T-helper 2 cell treated with Interferon-gamma antibody and Interleukin-4, amounts not matched to agents 5 μg/mL and 100 μg/mL, for 36 hours (primary cell): Measurements from ENCODE around the gene CDIP1.
A peak's percentile ranks its signal among the peaks of the same experiment; 100 is the strongest.

Source experiments
- DNase-seq: peaks from one replicate; pipeline ENCODE4 v3.0.0; 2021; ENCODE audit warnings: low spot score
- H3K27ac Mint-ChIP-seq: one replicate; pipeline ENCODE4 v1.8.0; 2021; ENCODE audit warnings: mild to moderate bottlenecking, mixed read lengths
- H3K27me3 Mint-ChIP-seq: one replicate; pipeline ENCODE4 v1.8.0; 2021; ENCODE audit warnings: low read depth, mixed read lengths
- H3K36me3 Mint-ChIP-seq: one replicate; pipeline ENCODE4 v1.8.0; 2021; ENCODE audit warnings: low read depth, mixed read lengths
- H3K4me1 Mint-ChIP-seq: one replicate; pipeline ENCODE4 v1.8.0; 2021; ENCODE audit warnings: low read depth, mixed read lengths
- H3K4me3 Mint-ChIP-seq: one replicate; pipeline ENCODE4 v1.8.0; 2022; ENCODE audit warnings: mild to moderate bottlenecking, moderate library complexity, mixed read lengths
- H3K9me3 Mint-ChIP-seq: one replicate; pipeline ENCODE4 v1.8.0; 2021; ENCODE audit warnings: mixed read lengths

CDIP1 gene

DNA sequence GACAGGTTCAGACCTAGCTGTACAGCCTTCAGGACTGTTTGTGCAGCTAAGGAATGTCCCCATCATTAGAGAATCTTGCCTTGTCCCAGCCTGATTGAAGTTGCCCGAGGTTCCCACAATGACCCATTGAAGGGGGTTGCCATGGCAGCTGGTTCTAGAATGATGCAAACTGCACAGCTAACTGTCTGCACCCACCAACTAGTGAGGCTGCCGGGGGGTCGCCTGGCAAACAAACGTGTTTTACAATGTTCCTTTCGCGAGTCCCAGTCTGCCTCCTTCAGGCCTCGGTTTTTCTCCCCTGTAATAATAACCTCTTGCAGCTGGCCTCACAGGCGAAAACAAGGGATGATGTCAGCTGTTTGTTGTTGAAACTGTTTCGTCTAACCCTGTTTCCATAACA lies 23.0 kb upstream of the CDIP1 start:
- peaks cover 4% of the 10 kb centered on the region for H3K27me3 Mint-ChIP-seq
- no peak for DNase-seq
- no peaks in the 10 kb centered on the region for H3K9me3 Mint-ChIP-seq
- no peaks in the 10 kb centered on the region for H3K36me3 Mint-ChIP-seq
- H3K4me3 Mint-ChIP-seq = no peak overlapping the region
- no peak overlapping the region for H3K27ac Mint-ChIP-seq
- peaks cover 4% of the 10 kb centered on the region for H3K4me1 Mint-ChIP-seq

DNA sequence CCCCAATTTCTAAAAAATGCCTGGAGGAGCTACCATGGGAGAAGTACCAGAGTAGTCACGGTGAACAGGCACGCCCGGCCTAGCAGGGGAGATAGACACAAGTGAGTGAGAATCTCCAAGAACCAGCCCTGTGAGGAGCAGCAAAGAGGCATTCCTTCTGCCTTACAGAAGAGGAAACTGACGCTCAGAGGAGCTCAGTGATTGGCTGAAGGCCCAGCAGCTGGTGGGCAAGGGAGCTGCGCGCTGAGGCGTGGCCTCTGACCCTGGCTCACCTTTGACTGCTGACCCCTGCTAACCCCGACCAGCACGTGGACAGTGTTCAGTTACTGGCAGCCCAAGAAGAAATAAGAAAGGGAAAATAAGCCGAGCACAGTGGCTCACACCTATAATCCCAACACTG lies 19.4 kb upstream of the CDIP1 start:
- Mint-ChIP-seq H3K27me3 (peaks cover 5% of the 10 kb centered on the region), H3K36me3 (no peaks in the 10 kb centered on the region), H3K27ac (no peak overlapping the region), H3K9me3 (no peaks in the 10 kb centered on the region), H3K4me3 (no peak overlapping the region), H3K4me1 (no peaks in the 10 kb centered on the region)
- DNase-seq = no peak

DNA sequence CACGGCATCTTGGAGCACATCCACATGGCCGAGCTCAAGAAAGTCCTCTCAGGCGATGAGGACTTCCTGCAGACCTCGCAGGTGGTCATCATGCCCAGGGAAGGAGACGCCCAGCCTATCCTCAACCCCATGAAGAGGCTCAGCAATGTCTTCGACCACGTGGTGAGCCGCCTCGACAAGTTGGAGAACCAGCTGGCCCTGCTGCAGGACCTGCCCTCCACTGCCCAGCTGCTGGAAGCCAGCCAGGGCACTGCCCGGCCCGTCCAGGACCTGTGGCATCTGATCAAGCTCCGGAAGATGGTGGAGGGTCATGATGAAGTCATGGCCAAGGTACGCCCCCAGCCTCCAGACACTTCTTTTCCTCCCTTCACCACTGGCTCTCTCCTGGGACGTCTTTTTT lies 18.0 kb upstream of the CDIP1 start:
- no peaks in the 10 kb centered on the region for H3K9me3 Mint-ChIP-seq
- no peak overlapping the region for H3K4me3 Mint-ChIP-seq
- no peaks in the 10 kb centered on the region for H3K4me1 Mint-ChIP-seq
- H3K36me3 Mint-ChIP-seq = no peaks in the 10 kb centered on the region
- DNase-seq = no peak
- no peak overlapping the region for H3K27ac Mint-ChIP-seq
- peaks cover 8% of the 10 kb centered on the region for H3K27me3 Mint-ChIP-seq

- Mint-ChIP-seq H3K27ac (no peak within 1 kb of the TSS), H3K9me3 (no peaks in the 10 kb centered on the region), H3K27me3 (peaks cover 8% of the 10 kb centered on the region), H3K36me3 (no peaks in the 10 kb centered on the region), H3K4me1 (no peaks in the 10 kb centered on the region), H3K4me3 (no peak within 1 kb of the TSS)
- no peak for DNase-seq
Measured at GRCh38 chr16:4556112-4556511, 17.5 kb upstream of the CDIP1 start, which contains the start of gene C16orf96. C16orf96 (plus strand) TSS chr16:4556340; CDS start chr16:4556490, 150 bp downstream.

DNA sequence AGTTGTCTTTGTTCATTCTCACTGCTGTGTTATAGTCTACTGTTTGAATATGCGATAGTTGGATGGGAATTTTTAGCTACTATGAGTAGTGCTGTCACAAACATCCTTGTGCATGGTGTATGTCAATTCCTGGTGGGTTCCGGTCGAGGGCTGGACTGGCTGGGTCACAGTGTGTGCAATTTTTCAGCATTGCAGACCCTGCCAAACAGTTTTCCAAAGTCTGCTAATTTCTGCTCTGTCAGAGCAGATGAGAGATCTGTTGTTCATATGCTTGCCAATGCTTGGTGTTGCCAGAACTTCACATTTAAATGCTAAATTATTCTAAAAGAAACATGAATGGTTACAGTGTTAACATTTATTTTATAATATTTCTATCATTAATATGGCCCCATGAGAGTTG lies 14.0 kb upstream of the CDIP1 start:
- Mint-ChIP-seq H3K4me1 (peaks cover 9% of the 10 kb centered on the region), H3K9me3 (no peaks in the 10 kb centered on the region), H3K27me3 (peaks cover 11% of the 10 kb centered on the region), H3K27ac (no peak overlapping the region), H3K36me3 (no peaks in the 10 kb centered on the region), H3K4me3 (no peak overlapping the region)
- no peak for DNase-seq

DNA sequence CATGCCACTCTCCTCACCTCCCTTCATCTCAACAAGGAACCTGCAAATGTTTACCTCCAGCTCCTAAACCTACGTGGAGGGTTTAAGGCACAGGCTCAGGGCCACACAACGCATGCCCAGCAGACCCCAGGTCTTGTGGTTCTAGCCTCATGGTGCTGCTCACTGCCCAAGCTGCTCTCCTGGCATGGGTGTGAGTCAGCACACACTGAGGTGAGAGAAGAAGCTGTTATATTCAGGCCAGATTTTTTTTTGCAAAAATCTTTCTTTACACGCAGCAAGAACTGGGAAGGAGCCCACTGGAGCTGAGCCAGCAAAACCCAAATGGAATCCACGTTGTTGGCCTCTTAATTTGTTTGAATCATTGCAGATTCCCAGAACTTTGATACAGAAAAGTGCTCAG lies 12.0 kb upstream of the CDIP1 start:
- H3K9me3 Mint-ChIP-seq = no peaks in the 10 kb centered on the region
- H3K27ac Mint-ChIP-seq = peak overlapping the region; percentile 50
- no peak for DNase-seq
- H3K4me3 Mint-ChIP-seq = no peak overlapping the region
- H3K4me1 Mint-ChIP-seq = peaks cover 10% of the 10 kb centered on the region
- no peaks in the 10 kb centered on the region for H3K36me3 Mint-ChIP-seq
- H3K27me3 Mint-ChIP-seq = peaks cover 8% of the 10 kb centered on the region

GRCh38 chr16:4548124-4548523 lies 9.6 kb upstream of the CDIP1 start:
- H3K4me3 Mint-ChIP-seq = no peak overlapping the region
- H3K36me3 Mint-ChIP-seq = no peaks in the 10 kb centered on the region
- peaks cover 10% of the 10 kb centered on the region for H3K4me1 Mint-ChIP-seq
- no peak for DNase-seq
- H3K9me3 Mint-ChIP-seq = no peaks in the 10 kb centered on the region
- H3K27me3 Mint-ChIP-seq = peaks cover 8% of the 10 kb centered on the region
- no peak overlapping the region for H3K27ac Mint-ChIP-seq

GRCh38 chr16:4544473-4544872 lies 5.9 kb upstream of the CDIP1 start:
- Mint-ChIP-seq H3K4me3 (no peak overlapping the region), H3K27me3 (peaks cover 2% of the 10 kb centered on the region), H3K27ac (no peak overlapping the region), H3K4me1 (peaks cover 7% of the 10 kb centered on the region), H3K9me3 (peaks cover 8% of the 10 kb centered on the region), H3K36me3 (peaks cover 5% of the 10 kb centered on the region)
- no peak for DNase-seq

DNA sequence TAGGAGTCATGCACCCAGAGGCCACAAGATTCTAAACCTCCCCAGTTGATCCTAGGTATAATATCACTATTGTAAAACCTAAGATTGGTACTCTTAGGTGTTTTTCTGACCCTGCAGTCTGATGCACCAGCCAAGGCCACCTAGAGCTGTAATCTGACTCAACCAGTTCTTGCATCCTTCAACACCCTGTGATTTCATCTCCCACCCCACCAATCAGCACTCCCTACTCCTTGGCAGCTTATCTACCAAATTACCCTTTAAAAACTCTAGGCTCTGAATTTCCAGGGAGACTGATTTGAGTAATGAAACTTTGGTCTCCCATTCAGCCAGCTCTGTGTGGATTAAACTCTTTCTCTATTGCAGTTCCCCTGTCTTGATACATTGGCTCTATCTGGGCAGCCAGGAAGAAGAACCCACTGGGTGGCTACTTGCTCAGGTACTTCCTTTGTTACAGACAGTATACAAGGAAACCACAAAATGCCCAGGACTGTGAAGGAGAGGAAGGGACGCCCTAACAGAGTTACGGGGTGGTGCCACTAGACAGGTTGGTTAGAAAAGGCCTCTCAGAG lies 1.2 kb upstream of the CDIP1 start:
- Mint-ChIP-seq H3K4me1 (peaks cover 26% of the 10 kb centered on the region), H3K36me3 (peaks cover 15% of the 10 kb centered on the region), H3K9me3 (peaks cover 16% of the 10 kb centered on the region), H3K27me3 (peaks cover 4% of the 10 kb centered on the region), H3K4me3 (no peak overlapping the region), H3K27ac (no peak overlapping the region)
- DNase-seq = no peak

DNA sequence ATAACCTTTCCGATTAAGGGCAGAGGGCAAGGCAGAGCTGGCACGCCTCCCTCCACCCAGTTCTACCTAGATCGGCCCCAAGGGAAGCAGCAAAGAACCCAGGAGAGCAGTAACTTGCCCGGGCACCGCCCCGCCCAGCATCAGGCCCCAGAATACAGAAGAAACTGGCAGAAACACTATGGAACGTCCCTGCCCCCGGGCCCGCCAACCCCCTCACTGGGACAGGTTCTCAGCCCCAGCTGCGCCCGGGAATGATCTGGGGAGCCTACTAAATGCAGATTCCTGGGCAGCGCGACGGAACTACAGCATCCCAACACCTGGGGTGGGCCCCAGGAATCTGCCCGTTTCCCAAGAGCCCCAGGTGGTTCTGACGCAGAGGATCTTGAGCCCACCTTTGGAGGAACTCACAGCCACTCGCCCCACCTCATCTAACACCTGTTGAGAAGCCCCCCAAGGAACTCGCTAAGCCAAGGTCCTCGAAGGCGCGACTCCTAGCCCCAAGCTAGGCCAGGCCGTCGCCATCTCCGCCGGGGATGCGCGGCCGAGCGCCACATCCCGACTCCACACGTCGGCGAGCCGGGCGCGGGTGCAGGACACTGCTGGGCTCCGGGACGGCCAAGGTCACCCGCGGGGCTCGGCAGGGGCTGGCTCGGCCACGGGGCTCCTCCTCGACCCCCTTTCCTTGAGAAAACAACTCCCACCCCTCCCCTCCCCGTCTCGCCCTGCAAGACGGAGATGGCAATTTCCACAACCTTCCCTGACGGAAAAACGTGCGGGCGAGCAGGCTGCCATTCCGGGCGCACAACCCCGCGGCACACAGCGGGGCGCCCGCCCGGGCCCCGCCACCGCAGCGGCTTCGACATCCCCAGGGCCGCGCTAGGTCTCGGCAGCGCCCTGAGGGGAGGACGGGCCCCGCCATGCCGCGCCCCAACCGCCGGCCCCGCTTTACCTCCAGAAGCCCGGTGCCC lies 913 bp downstream of the CDIP1 start:
- Mint-ChIP-seq H3K36me3 (peaks cover 22% of the 10 kb centered on the region), H3K27ac (peak overlapping the region; percentile 80), H3K4me1 (peaks cover 28% of the 10 kb centered on the region), H3K4me3 (peak overlapping the region; percentile 83), H3K9me3 (peaks cover 16% of the 10 kb centered on the region), H3K27me3 (peaks cover 2% of the 10 kb centered on the region)
- no peak for DNase-seq

- H3K27me3 Mint-ChIP-seq = peaks cover 2% of the 10 kb centered on the region
- peaks cover 28% of the 10 kb centered on the region for H3K4me1 Mint-ChIP-seq
- H3K4me3 Mint-ChIP-seq = peak overlapping the region; percentile 83
- H3K36me3 Mint-ChIP-seq = peaks cover 28% of the 10 kb centered on the region
- H3K9me3 Mint-ChIP-seq = peaks cover 16% of the 10 kb centered on the region
- DNase-seq = no peak
- H3K27ac Mint-ChIP-seq = peak overlapping the region; percentile 80
Measured at GRCh38 chr16:4536391-4537106, 2.0 kb downstream of the CDIP1 start.

DNA sequence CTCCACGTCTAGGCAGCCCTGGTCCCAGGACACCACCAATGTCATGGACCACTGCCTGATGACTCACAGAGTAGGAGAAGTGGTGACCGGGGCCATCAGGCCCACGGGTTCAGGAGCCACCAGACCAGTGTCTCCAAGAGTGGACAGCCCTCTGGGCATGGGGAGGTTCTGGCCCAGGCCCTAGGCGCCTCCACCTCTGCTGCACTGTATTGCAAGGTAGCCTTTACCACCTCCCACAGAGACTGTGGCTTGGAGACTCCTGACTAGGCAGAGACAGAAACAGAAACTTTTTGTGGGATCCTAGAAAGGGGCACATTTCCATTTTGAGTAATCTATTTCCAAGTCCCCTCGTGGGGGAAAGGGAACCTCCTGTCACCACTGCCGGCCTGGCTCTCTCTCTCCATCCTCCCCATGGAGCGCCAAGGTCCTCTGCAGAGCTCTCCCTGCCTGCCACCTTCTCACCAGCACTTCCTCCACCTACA lies 2.9 kb downstream of the CDIP1 start:
- Mint-ChIP-seq H3K36me3 (peaks cover 28% of the 10 kb centered on the region), H3K9me3 (peaks cover 16% of the 10 kb centered on the region), H3K4me3 (peak overlapping the region; percentile 5), H3K27ac (peak overlapping the region; percentile 22), H3K27me3 (peaks cover 2% of the 10 kb centered on the region), H3K4me1 (peaks cover 28% of the 10 kb centered on the region)
- DNase-seq = peak; percentile 61

GRCh38 chr16:4534151-4534790 lies 4.3 kb downstream of the CDIP1 start:
- H3K27ac Mint-ChIP-seq = peak overlapping the region; percentile 67
- no peak overlapping the region for H3K4me3 Mint-ChIP-seq
- H3K9me3 Mint-ChIP-seq = peaks cover 6% of the 10 kb centered on the region
- peaks cover 2% of the 10 kb centered on the region for H3K27me3 Mint-ChIP-seq
- peaks cover 24% of the 10 kb centered on the region for H3K36me3 Mint-ChIP-seq
- no peak for DNase-seq
- peaks cover 41% of the 10 kb centered on the region for H3K4me1 Mint-ChIP-seq
